Gastroesophageal sphincter (tissue), 3 donors: ENCODE data around the gene NPW.

Experiments
- EP300 ChIP-seq: sonication (generic); formaldehyde crosslinking; IDR thresholded peaks from one replicate; pipeline ENCODE4 v1.6.1; 2017; ENCODE audit warnings: antibody characterized with exemption, mild to moderate bottlenecking
- POLR2A ChIP-seq, 2 donors: fragments of 450-650 bp; IDR thresholded peaks; one replicate each; pipeline ENCODE4 v1.6.1; 2017; ENCODE audit warnings: antibody characterized with exemption in 2 of 2, mild to moderate bottlenecking in 2 of 2, moderate library complexity in 1 of 2
- POLR2AphosphoS5 ChIP-seq: sonication (generic); formaldehyde crosslinking; IDR thresholded peaks from one replicate; pipeline ENCODE4 v1.6.1; 2017; ENCODE audit warnings: antibody characterized with exemption
- TF ChIP-seq, protein P1 (sequence below), 4 experiments: fragments of 200-600 bp in 2 of 4; fragments of 450-650 bp in 2 of 4; sonication (generic) in 1 of 4; IDR thresholded peaks; one replicate each; pipeline ENCODE4 v1.5.1; 2017 to 2019; ENCODE audit warnings: antibody characterized with exemption in 4 of 4, mild to moderate bottlenecking in 2 of 4, moderate library complexity in 2 of 4

DNA sequence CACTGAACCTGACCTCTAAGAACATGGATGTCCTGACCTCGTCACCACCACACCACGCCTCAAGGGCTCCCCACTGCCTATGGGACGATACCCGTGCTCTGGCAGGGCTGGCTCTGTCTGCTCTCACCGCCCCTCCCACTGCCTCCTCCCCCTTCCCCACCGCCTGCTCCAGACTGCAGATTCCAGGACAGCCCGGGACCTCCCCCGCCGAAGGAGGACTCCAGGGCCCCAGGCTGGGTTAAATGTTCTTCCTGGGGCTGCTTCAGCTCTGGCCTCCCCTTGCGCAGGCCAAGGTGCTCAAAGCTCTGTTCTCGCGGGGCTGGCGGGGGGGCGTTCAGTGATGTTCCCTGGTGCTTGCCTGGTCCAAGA, 3.1 kb downstream of the NPW start:
- TF ChIP-seq POLR2AphosphoS5 (no peak), POLR2A (IDR thresholded peaks at IDR 0.05) (no peak), EP300 (no peak)
- TF ChIP-seq, protein P1, sequence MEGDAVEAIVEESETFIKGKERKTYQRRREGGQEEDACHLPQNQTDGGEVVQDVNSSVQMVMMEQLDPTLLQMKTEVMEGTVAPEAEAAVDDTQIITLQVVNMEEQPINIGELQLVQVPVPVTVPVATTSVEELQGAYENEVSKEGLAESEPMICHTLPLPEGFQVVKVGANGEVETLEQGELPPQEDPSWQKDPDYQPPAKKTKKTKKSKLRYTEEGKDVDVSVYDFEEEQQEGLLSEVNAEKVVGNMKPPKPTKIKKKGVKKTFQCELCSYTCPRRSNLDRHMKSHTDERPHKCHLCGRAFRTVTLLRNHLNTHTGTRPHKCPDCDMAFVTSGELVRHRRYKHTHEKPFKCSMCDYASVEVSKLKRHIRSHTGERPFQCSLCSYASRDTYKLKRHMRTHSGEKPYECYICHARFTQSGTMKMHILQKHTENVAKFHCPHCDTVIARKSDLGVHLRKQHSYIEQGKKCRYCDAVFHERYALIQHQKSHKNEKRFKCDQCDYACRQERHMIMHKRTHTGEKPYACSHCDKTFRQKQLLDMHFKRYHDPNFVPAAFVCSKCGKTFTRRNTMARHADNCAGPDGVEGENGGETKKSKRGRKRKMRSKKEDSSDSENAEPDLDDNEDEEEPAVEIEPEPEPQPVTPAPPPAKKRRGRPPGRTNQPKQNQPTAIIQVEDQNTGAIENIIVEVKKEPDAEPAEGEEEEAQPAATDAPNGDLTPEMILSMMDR (IDR thresholded peaks at IDR 0.05), result no peak
